MCF 10A (cell line): ENCODE results near the gene CCNY. TPM values are rescaled to one million over a fixed set of nuclear protein-coding genes. Genes with fewer than 3 reads are reported as not detected.
"Not testable (repeated sequence)": the region's sequence is repeated elsewhere in the genome, so short reads cannot be mapped to it uniquely, and the experiment has no call there.

Experiments used
- BruUV-seq: library from RNA; stranded (reverse); fragments of 400-500 nt; replicated peaks from 2 replicates; lab custom pipeline; 2021; lab: Mats Ljungman, UMichigan
- CTCF ChIA-PET: fragments of 300-600 bp; sonication (Branson Sonifier 250); formaldehyde crosslinking; extraction: SDS; loops from one replicate; lab custom pipeline; 2021; ENCODE audit warnings: antibody characterized with exemption, inconsistent platforms; lab: Yijun Ruan, JAX
- POLR2A ChIA-PET: fragments of 300-600, 350-650 bp; sonication (Branson Sonifier 250); formaldehyde crosslinking; extraction: SDS; loops from one replicate; lab custom pipeline; 2020; ENCODE audit warnings: antibody characterized with exemption, inconsistent platforms; lab: Yijun Ruan, JAX
- DNase-seq: peaks from one replicate; pipeline ENCODE4 v3.0.0-alpha.2; 2018; ENCODE audit not compliant: unreplicated experiment
- H3K27ac Mint-ChIP-seq: one replicate; pipeline ENCODE4 v1.8.0; 2022; ENCODE audit warnings: mild to moderate bottlenecking, low read depth, mixed read lengths; ENCODE audit not compliant: unreplicated experiment
- H3K27me3 Mint-ChIP-seq: one replicate; pipeline ENCODE4 v1.8.0; 2022; ENCODE audit warnings: mixed read lengths; ENCODE audit not compliant: insufficient read depth, unreplicated experiment
- H3K36me3 Mint-ChIP-seq: one replicate; pipeline ENCODE4 v1.8.0; 2022; ENCODE audit warnings: mild to moderate bottlenecking, moderate library complexity, mixed read lengths; ENCODE audit not compliant: insufficient read depth, unreplicated experiment
- H3K4me1 Mint-ChIP-seq: one replicate; pipeline ENCODE4 v1.8.0; 2022; ENCODE audit warnings: mixed read lengths; ENCODE audit not compliant: insufficient read depth, unreplicated experiment
- H3K4me3 Mint-ChIP-seq: one replicate; pipeline ENCODE4 v1.8.0; 2022; ENCODE audit warnings: mild to moderate bottlenecking, moderate library complexity, mixed read lengths; ENCODE audit not compliant: unreplicated experiment
- H3K9me3 Mint-ChIP-seq: one replicate; pipeline ENCODE4 v1.8.0; 2022; ENCODE audit warnings: mixed read lengths; ENCODE audit not compliant: unreplicated experiment
- intact Hi-C: fragments of 100-400 bp; cut with micrococcal nuclease; formaldehyde crosslinking; loops from 2 replicates; pipeline ENCODE4 v1.14.1; 2022
- total RNA-seq: library from RNA; stranded (reverse); gene quantifications from 2 replicates; pipeline ENCODE4 v1.2.3, GENCODE V29; 2022
- TF ChIP-seq, protein P1 (sequence below): fragments of 200-600 bp; IDR thresholded peaks from one replicate; pipeline ENCODE4 v1.8.0; 2022; ENCODE audit warnings: antibody characterized with exemption, mild to moderate bottlenecking; ENCODE audit not compliant: unreplicated experiment

Gene CCNY
- total RNA-seq, 1 experiment from 2014 or later = 68.9 TPM

- POLR2A ChIA-PET = interaction anchor here (0.6 kb wide), 1 partner anchor 33 kb away, joined by 6 read pairs; no protein-coding TSS in a partner anchor
- no TSS peak for BruUV-seq
- H3K27me3 Mint-ChIP-seq = no peaks in the 10 kb centered on the region
- peaks cover 12% of the 10 kb centered on the region for H3K36me3 Mint-ChIP-seq
- H3K4me1 Mint-ChIP-seq = peaks cover 30% of the 10 kb centered on the region
- CTCF ChIA-PET = interaction anchor here (0.6 kb wide), 1 partner anchor 234 kb away, joined by 4 read pairs; no protein-coding TSS in a partner anchor
- H3K9me3 Mint-ChIP-seq = no peaks in the 10 kb centered on the region
- no peak for DNase-seq
- no peak overlapping the region for H3K27ac Mint-ChIP-seq
- intact Hi-C loops = loop anchor here (2.0 kb wide), 1 partner anchor 19 kb away; no protein-coding TSS in a partner anchor
- no peak overlapping the region for H3K4me3 Mint-ChIP-seq
- TF ChIP-seq, protein P1, sequence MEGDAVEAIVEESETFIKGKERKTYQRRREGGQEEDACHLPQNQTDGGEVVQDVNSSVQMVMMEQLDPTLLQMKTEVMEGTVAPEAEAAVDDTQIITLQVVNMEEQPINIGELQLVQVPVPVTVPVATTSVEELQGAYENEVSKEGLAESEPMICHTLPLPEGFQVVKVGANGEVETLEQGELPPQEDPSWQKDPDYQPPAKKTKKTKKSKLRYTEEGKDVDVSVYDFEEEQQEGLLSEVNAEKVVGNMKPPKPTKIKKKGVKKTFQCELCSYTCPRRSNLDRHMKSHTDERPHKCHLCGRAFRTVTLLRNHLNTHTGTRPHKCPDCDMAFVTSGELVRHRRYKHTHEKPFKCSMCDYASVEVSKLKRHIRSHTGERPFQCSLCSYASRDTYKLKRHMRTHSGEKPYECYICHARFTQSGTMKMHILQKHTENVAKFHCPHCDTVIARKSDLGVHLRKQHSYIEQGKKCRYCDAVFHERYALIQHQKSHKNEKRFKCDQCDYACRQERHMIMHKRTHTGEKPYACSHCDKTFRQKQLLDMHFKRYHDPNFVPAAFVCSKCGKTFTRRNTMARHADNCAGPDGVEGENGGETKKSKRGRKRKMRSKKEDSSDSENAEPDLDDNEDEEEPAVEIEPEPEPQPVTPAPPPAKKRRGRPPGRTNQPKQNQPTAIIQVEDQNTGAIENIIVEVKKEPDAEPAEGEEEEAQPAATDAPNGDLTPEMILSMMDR = no peak
Observed at GRCh38 chr10:35353395-35353794, 17.1 kb downstream of the CCNY start.

- POLR2A ChIA-PET = interaction anchor here (0.6 kb wide), 2 partner anchors 33 to 156 kb away, joined by 3 to 6 read pairs; no protein-coding TSS in a partner anchor
- peaks cover 12% of the 10 kb centered on the region for H3K36me3 Mint-ChIP-seq
Observed at GRCh38 chr10:35353805-35354204, 17.5 kb downstream of the CCNY start.

GRCh38 chr10:35354257-35354656, 17.9 kb downstream of the CCNY start:
- H3K27me3 Mint-ChIP-seq, intact Hi-C loops, DNase-seq, H3K4me3 Mint-ChIP-seq, BruUV-seq, H3K27ac Mint-ChIP-seq, H3K9me3 Mint-ChIP-seq: not testable (repeated sequence)
- peaks cover 30% of the 10 kb centered on the region for H3K4me1 Mint-ChIP-seq
- ChIA-PET CTCF (interaction anchor here (0.7 kb wide), 1 partner anchor 34 kb away, joined by 6 read pairs; no protein-coding TSS in a partner anchor), POLR2A (interaction anchor here (0.6 kb wide), 2 partner anchors 59 to 156 kb away, joined by 3 read pairs; no protein-coding TSS in a partner anchor)
- H3K36me3 Mint-ChIP-seq = peaks cover 12% of the 10 kb centered on the region

More at GRCh38 chr10:35353805-35354204, 17.5 kb downstream of the CCNY start:
- BruUV-seq = no TSS peak
- TF ChIP-seq, protein P1 = no peak
- intact Hi-C loops = loop anchor here (2.0 kb wide), 1 partner anchor 19 kb away; no protein-coding TSS in a partner anchor
- H3K9me3 Mint-ChIP-seq = no peaks in the 10 kb centered on the region
- no peaks in the 10 kb centered on the region for H3K27me3 Mint-ChIP-seq
- no peak overlapping the region for H3K4me3 Mint-ChIP-seq
- CTCF ChIA-PET = interaction anchor here (0.6 to 0.7 kb wide), 2 partner anchors 35 to 233 kb away, joined by 4 to 6 read pairs; no protein-coding TSS in a partner anchor
- no peak overlapping the region for H3K27ac Mint-ChIP-seq
- DNase-seq = no peak
- H3K4me1 Mint-ChIP-seq = peaks cover 30% of the 10 kb centered on the region

- Mint-ChIP-seq H3K36me3 (peaks cover 7% of the 10 kb centered on the region), H3K4me3 (no peak overlapping the region), H3K9me3 (no peaks in the 10 kb centered on the region), H3K27me3 (no peaks in the 10 kb centered on the region), H3K4me1 (peaks cover 25% of the 10 kb centered on the region), H3K27ac (no peak overlapping the region)
- intact Hi-C loops = no loop called here
- TF ChIP-seq, protein P1 = no peak
- no TSS peak for BruUV-seq
- CTCF ChIA-PET = no interaction called here
- POLR2A ChIA-PET = interaction anchor here (0.9 kb wide), 1 partner anchor 23 kb away, joined by 4 read pairs; no protein-coding TSS in a partner anchor
- DNase-seq = no peak
Observed at GRCh38 chr10:35355971-35356724, 19.8 kb downstream of the CCNY start.
